ENCODE data around the gene FAM162A.

Gene FAM162A

GRCh38 chr3:122382888-122383666 lies 905 bp upstream of the FAM162A start, which contains the start of gene MIX23:
MIX23 (minus strand) TSS chr3:122383231; CDS start chr3:122383224, 7 bp downstream.
- Histone ChIP-seq H3K27ac (ENCODE audit: low read depth in 2 of 2, low read length in 2 of 2) (peak within 1 kb of the TSS; percentile 92 to 93), H3K9ac (ENCODE audit: low read depth in 1 of 2, low read length in 2 of 2) (peak within 1 kb of the TSS; percentile 87 to 92), H3K9me3 (ENCODE audit: control insufficient read depth in 2 of 2, low read length in 2 of 2) (no peaks in the 10 kb centered on the region), H3K36me3 (ENCODE audit: control insufficient read depth in 2 of 2, insufficient read depth in 2 of 2, low read length in 2 of 2) (peaks cover 0 to 3% of the 10 kb centered on the region in 2 donors), H3K4me3 (ENCODE audit: low read length in 2 of 2) (peak within 1 kb of the TSS; percentile 91 to 98), H3K27me3 (ENCODE audit: control insufficient read depth in 2 of 2, insufficient read depth in 2 of 2, low read length in 2 of 2) (no peaks in the 10 kb centered on the region), H3K4me1 (ENCODE audit: control insufficient read depth in 2 of 2, insufficient read depth in 2 of 2, low read length in 2 of 2) (peaks cover 9 to 30% of the 10 kb centered on the region in 2 donors)

DNA sequence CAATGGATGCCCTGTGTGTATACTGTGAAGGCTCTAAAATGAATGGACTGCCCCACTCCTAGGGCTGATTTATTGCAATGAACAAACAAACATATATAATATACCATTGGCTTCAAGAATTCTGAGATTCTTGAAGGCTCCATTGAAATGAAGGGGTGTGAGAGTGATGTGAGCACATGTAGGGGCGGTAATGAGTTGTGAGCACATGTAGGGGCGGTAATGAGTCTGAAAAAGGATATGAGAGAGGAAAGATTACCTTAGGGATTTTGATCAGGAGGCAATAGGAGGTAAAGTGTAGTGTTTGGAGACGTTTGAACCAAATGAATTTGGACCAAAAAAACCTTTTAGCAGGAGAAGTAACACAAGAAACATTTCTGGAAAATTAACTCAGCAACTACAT lies 3.7 kb downstream of the FAM162A start:
- peaks cover 9 to 26% of the 10 kb centered on the region in 2 donors for H3K4me1 ChIP-seq (ENCODE audit: control insufficient read depth in 2 of 2, insufficient read depth in 2 of 2, low read length in 2 of 2)
- H3K4me3 ChIP-seq (ENCODE audit: low read length in 2 of 2): no peak overlapping the region
- peaks cover 0 to 3% of the 10 kb centered on the region in 2 donors for H3K36me3 ChIP-seq (ENCODE audit: control insufficient read depth in 2 of 2, insufficient read depth in 2 of 2, low read length in 2 of 2)
- H3K9me3 ChIP-seq (ENCODE audit: control insufficient read depth in 2 of 2, low read length in 2 of 2): no peaks in the 10 kb centered on the region
- no peak overlapping the region for H3K27ac ChIP-seq (ENCODE audit: low read depth in 2 of 2, low read length in 2 of 2)
- H3K27me3 ChIP-seq (ENCODE audit: control insufficient read depth in 2 of 2, insufficient read depth in 2 of 2, low read length in 2 of 2): no peaks in the 10 kb centered on the region
- H3K9ac ChIP-seq (ENCODE audit: low read depth in 1 of 2, low read length in 2 of 2): no peak overlapping the region

GRCh38 chr3:122389197-122389596 lies 5.2 kb downstream of the FAM162A start:
- Histone ChIP-seq H3K36me3 (ENCODE audit: control insufficient read depth in 2 of 2, insufficient read depth in 2 of 2, low read length in 2 of 2) (peaks cover 3 to 10% of the 10 kb centered on the region in 2 donors), H3K27me3 (ENCODE audit: control insufficient read depth in 2 of 2, insufficient read depth in 2 of 2, low read length in 2 of 2) (no peaks in the 10 kb centered on the region), H3K27ac (ENCODE audit: low read depth in 2 of 2, low read length in 2 of 2) (no peak overlapping the region), H3K4me3 (ENCODE audit: low read length in 2 of 2) (no peak overlapping the region), H3K4me1 (ENCODE audit: control insufficient read depth in 2 of 2, insufficient read depth in 2 of 2, low read length in 2 of 2) (peaks cover 4 to 21% of the 10 kb centered on the region in 2 donors), H3K9ac (ENCODE audit: low read depth in 1 of 2, low read length in 2 of 2) (no peak overlapping the region), H3K9me3 (ENCODE audit: control insufficient read depth in 2 of 2, low read length in 2 of 2) (no peaks in the 10 kb centered on the region)

DNA sequence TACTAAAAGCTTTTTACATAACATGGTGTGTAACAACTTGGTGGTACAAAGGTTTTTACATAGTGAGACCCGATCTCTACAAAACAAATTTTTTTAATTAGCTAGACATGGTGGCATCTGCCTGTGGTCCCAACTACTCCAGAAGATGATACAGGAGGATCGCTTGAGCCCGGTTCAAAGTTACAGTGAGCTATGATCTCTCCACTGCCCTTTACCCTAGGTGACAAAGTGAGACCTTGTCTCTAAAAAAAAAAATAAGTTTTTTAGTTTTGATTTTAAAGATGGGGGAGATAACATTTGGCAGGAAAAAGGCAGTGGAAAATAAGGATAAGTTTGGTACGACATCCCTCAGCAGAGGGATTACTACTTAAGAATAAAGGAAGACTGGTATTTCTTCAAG lies 5.9 kb downstream of the FAM162A start:
- Histone ChIP-seq H3K36me3 (ENCODE audit: control insufficient read depth in 2 of 2, insufficient read depth in 2 of 2, low read length in 2 of 2) (peaks cover 3 to 11% of the 10 kb centered on the region in 2 donors), H3K9ac (ENCODE audit: low read depth in 1 of 2, low read length in 2 of 2) (no peak overlapping the region), H3K27ac (ENCODE audit: low read depth in 2 of 2, low read length in 2 of 2) (no peak overlapping the region), H3K9me3 (ENCODE audit: control insufficient read depth in 2 of 2, low read length in 2 of 2) (no peaks in the 10 kb centered on the region), H3K27me3 (ENCODE audit: control insufficient read depth in 2 of 2, insufficient read depth in 2 of 2, low read length in 2 of 2) (no peaks in the 10 kb centered on the region), H3K4me1 (ENCODE audit: control insufficient read depth in 2 of 2, insufficient read depth in 2 of 2, low read length in 2 of 2) (peaks cover 4 to 17% of the 10 kb centered on the region in 2 donors), H3K4me3 (ENCODE audit: low read length in 2 of 2) (no peak overlapping the region)

GRCh38 chr3:122390665-122391064 lies 6.7 kb downstream of the FAM162A start:
- no peak overlapping the region for H3K9ac ChIP-seq (ENCODE audit: low read depth in 1 of 2, low read length in 2 of 2)
- peaks cover 3 to 11% of the 10 kb centered on the region in 2 donors for H3K36me3 ChIP-seq (ENCODE audit: control insufficient read depth in 2 of 2, insufficient read depth in 2 of 2, low read length in 2 of 2)
- peaks cover 0 to 17% of the 10 kb centered on the region in 2 donors for H3K4me1 ChIP-seq (ENCODE audit: control insufficient read depth in 2 of 2, insufficient read depth in 2 of 2, low read length in 2 of 2)
- no peak overlapping the region for H3K4me3 ChIP-seq (ENCODE audit: low read length in 2 of 2)
- no peaks in the 10 kb centered on the region for H3K9me3 ChIP-seq (ENCODE audit: control insufficient read depth in 2 of 2, low read length in 2 of 2)
- H3K27me3 ChIP-seq (ENCODE audit: control insufficient read depth in 2 of 2, insufficient read depth in 2 of 2, low read length in 2 of 2): no peaks in the 10 kb centered on the region
- no peak overlapping the region for H3K27ac ChIP-seq (ENCODE audit: low read depth in 2 of 2, low read length in 2 of 2)

GRCh38 chr3:122391681-122392446 lies 7.9 kb downstream of the FAM162A start:
- H3K4me1 ChIP-seq (ENCODE audit: control insufficient read depth in 2 of 2, insufficient read depth in 2 of 2, low read length in 2 of 2): peaks cover 0 to 11% of the 10 kb centered on the region in 2 donors
- no peak overlapping the region for H3K9ac ChIP-seq (ENCODE audit: low read depth in 1 of 2, low read length in 2 of 2)
- H3K36me3 ChIP-seq (ENCODE audit: control insufficient read depth in 2 of 2, insufficient read depth in 2 of 2, low read length in 2 of 2): peaks cover 3 to 11% of the 10 kb centered on the region in 2 donors
- H3K9me3 ChIP-seq (ENCODE audit: control insufficient read depth in 2 of 2, low read length in 2 of 2): no peaks in the 10 kb centered on the region
- H3K4me3 ChIP-seq (ENCODE audit: low read length in 2 of 2): no peak overlapping the region
- H3K27ac ChIP-seq (ENCODE audit: low read depth in 2 of 2, low read length in 2 of 2): no peak overlapping the region
- no peaks in the 10 kb centered on the region for H3K27me3 ChIP-seq (ENCODE audit: control insufficient read depth in 2 of 2, insufficient read depth in 2 of 2, low read length in 2 of 2)

- Histone ChIP-seq H3K9me3 (ENCODE audit: control insufficient read depth in 2 of 2, low read length in 2 of 2) (no peaks in the 10 kb centered on the region), H3K27me3 (ENCODE audit: control insufficient read depth in 2 of 2, insufficient read depth in 2 of 2, low read length in 2 of 2) (no peaks in the 10 kb centered on the region), H3K4me1 (ENCODE audit: control insufficient read depth in 2 of 2, insufficient read depth in 2 of 2, low read length in 2 of 2) (no peaks in the 10 kb centered on the region), H3K36me3 (ENCODE audit: control insufficient read depth in 2 of 2, insufficient read depth in 2 of 2, low read length in 2 of 2) (peaks cover 0 to 11% of the 10 kb centered on the region in 2 donors), H3K4me3 (ENCODE audit: low read length in 2 of 2) (no peak overlapping the region), H3K27ac (ENCODE audit: low read depth in 2 of 2, low read length in 2 of 2) (no peak overlapping the region), H3K9ac (ENCODE audit: low read depth in 1 of 2, low read length in 2 of 2) (no peak overlapping the region)
These were observed 9.2 kb downstream of the FAM162A start for GRCh38 chr3:122392868-122393844.

DNA sequence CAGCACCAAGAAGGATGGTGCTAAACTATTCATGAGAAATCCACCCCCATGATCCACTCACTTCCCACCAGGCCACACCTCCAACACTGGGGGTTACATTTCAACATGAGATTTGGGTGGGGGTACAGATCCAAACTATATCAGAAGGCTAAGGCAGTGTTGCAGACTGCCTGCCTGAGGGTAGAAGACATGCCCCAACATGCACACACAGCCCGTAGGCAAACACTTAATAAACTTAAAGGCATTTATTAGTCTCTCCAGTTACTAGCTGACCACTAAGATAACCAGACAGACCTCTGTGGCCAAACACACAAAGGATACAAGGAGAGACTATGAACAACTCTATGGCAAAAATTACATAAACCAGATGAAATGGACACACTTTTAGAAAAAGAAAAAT lies 10.2 kb downstream of the FAM162A start:
- H3K4me3 ChIP-seq (ENCODE audit: low read length in 2 of 2): no peak overlapping the region
- no peaks in the 10 kb centered on the region for H3K27me3 ChIP-seq (ENCODE audit: control insufficient read depth in 2 of 2, insufficient read depth in 2 of 2, low read length in 2 of 2)
- no peaks in the 10 kb centered on the region for H3K9me3 ChIP-seq (ENCODE audit: control insufficient read depth in 2 of 2, low read length in 2 of 2)
- no peaks in the 10 kb centered on the region for H3K4me1 ChIP-seq (ENCODE audit: control insufficient read depth in 2 of 2, insufficient read depth in 2 of 2, low read length in 2 of 2)
- H3K36me3 ChIP-seq (ENCODE audit: control insufficient read depth in 2 of 2, insufficient read depth in 2 of 2, low read length in 2 of 2): peaks cover 0 to 11% of the 10 kb centered on the region in 2 donors
- no peak overlapping the region for H3K27ac ChIP-seq (ENCODE audit: low read depth in 2 of 2, low read length in 2 of 2)
- no peak overlapping the region for H3K9ac ChIP-seq (ENCODE audit: low read depth in 1 of 2, low read length in 2 of 2)

DNA sequence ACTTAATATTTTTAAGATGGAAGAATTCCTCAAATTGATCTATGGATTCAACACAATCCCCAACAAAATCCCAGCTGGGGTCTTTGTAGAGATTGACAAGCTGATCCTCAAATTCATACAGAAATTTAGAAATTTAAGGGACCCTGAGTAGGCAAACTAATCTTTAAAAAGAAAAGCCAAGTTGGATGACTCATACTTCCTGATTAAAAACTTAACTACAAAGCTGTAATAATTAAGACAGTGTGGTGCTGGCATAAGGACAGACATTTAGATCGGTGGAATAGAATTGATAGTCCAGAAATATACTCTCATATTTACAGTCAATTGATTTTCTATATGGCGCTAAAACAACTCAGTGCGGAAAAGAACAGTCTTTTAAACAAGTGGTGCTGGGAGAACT lies 11.6 kb downstream of the FAM162A start:
- no peaks in the 10 kb centered on the region for H3K4me1 ChIP-seq (ENCODE audit: control insufficient read depth in 2 of 2, insufficient read depth in 2 of 2, low read length in 2 of 2)
- no peak overlapping the region for H3K27ac ChIP-seq (ENCODE audit: low read depth in 2 of 2, low read length in 2 of 2)
- no peaks in the 10 kb centered on the region for H3K27me3 ChIP-seq (ENCODE audit: control insufficient read depth in 2 of 2, insufficient read depth in 2 of 2, low read length in 2 of 2)
- H3K4me3 ChIP-seq (ENCODE audit: low read length in 2 of 2): no peak overlapping the region
- no peak overlapping the region for H3K9ac ChIP-seq (ENCODE audit: low read depth in 1 of 2, low read length in 2 of 2)
- H3K36me3 ChIP-seq (ENCODE audit: control insufficient read depth in 2 of 2, insufficient read depth in 2 of 2, low read length in 2 of 2): peaks cover 0 to 11% of the 10 kb centered on the region in 2 donors
- no peaks in the 10 kb centered on the region for H3K9me3 ChIP-seq (ENCODE audit: control insufficient read depth in 2 of 2, low read length in 2 of 2)
